Stomach (tissue), 9 donors: ENCODE data around the gene USP21. TPM values are rescaled to one million over a fixed set of nuclear protein-coding genes. Genes with fewer than 3 reads are reported as not detected.

ENCODE experiments used
- DNase-seq, 2 donors: peaks; one replicate each; pipeline versions ENCODE4 v3.0.0 to v3.0.0-alpha.2; 2013 to 2019
- H3K27ac ChIP-seq, 5 donors: fragments of 200-600 bp in 4 of 5; sonication (generic) in 4 of 5; one replicate each; pipeline ENCODE4 v1.5.1; 2013 to 2019; ENCODE audit warnings: mild to moderate bottlenecking in 1 of 5, moderate library complexity in 1 of 5
- H3K27me3 ChIP-seq, 3 donors: fragments of 200-600 bp; sonication (generic); one replicate each; pipeline ENCODE4 v1.5.1; 2017 to 2019; ENCODE audit warnings: mixed run types in 1 of 3
- H3K36me3 ChIP-seq, 4 donors: fragments of 200-600 bp; sonication (generic); 1 replicate in 3 of 4; 2 replicates in 1 of 4; pipeline ENCODE4 v1.5.1; 2016 to 2019
- H3K4me1 ChIP-seq, 4 donors: fragments of 200-600 bp; sonication (generic); one replicate each; pipeline ENCODE4 v1.5.1; 2016 to 2019
- H3K4me3 ChIP-seq, 4 donors: fragments of 200-600 bp; sonication (generic) in 3 of 4; one replicate each; pipeline ENCODE4 v1.5.1; 2016 to 2019; ENCODE audit warnings: mild to moderate bottlenecking in 1 of 4
- H3K9me3 ChIP-seq, 4 donors: fragments of 200-600 bp; sonication (generic); one replicate each; pipeline ENCODE4 v1.5.1; 2016 to 2019
- CTCF ChIP-seq, 7 experiments: fragments of 450-650 bp in 4 of 7; fragments of 200-600 bp in 3 of 7; sonication (generic) in 3 of 7; IDR thresholded peaks; one replicate each; pipeline ENCODE4 v1.5.1; 2016 to 2019; ENCODE audit warnings: antibody characterized with exemption in 7 of 7, control low read depth in 2 of 7, mild to moderate bottlenecking in 1 of 7
- EP300 ChIP-seq: sonication (generic); formaldehyde crosslinking; IDR thresholded peaks from one replicate; pipeline ENCODE4 v1.6.1; 2017; ENCODE audit warnings: antibody characterized with exemption
- POLR2A ChIP-seq, 4 donors: fragments of 450-650 bp; IDR thresholded peaks; one replicate each; pipeline ENCODE4 v1.6.1; 2016; ENCODE audit warnings: antibody characterized with exemption in 4 of 4, control low read depth in 2 of 4, mild to moderate bottlenecking in 1 of 4, moderate library complexity in 1 of 4
- POLR2AphosphoS5 ChIP-seq, 3 donors: sonication (generic); formaldehyde crosslinking; IDR thresholded peaks; one replicate each; pipeline ENCODE4 v1.6.1; 2016; ENCODE audit warnings: antibody characterized with exemption in 3 of 3
- WGBS, 5 donors: extraction: QIAGEN DNeasy Blood & Tissue Kit in 3 of 5; methylation state at CpG; one replicate each; pipeline versions ENCODE4 v1.1.5 to v1.1.7; 2013 to 2018; 5-methylcytosine and 5-hydroxymethylcytosine counted together
- intact Hi-C: fragments of 100-400 bp; cut with DNase I; formaldehyde crosslinking; loops from one replicate; pipeline ENCODE4 v1.15.1; 2023; ENCODE audit warnings: low total_unique reads
- polyA plus RNA-seq, 3 donors: library from polyadenylated mRNA; stranded (reverse); fragments of 200-250 nt; gene quantifications; one replicate each; pipeline ENCODE4 v1.2.3, GENCODE V29; 2013
- total RNA-seq, 5 donors: library from RNA; depleted of rRNA; stranded (reverse); fragments of >200 nt; gene quantifications; one replicate each; pipeline versions ENCODE4 v1.1.0 to v1.2.3, GENCODE V29; 2014 to 2016
- donor health status: healthy with polysubstance abuse.
- donor health status: Bipolar disorder and iron deficiency.
- donor health status: healthy.

Gene USP21
- total and polyA plus RNA-seq, 8 donors, result 13.6 to 35.3 (median 19.9) TPM

GRCh38 chr1:161187311-161187710, 28.0 kb downstream of the USP21 start:
- Histone ChIP-seq H3K4me1 (peaks cover under 1 to 34% (median 7%) of the 10 kb centered on the region in 4 donors), H3K27me3 (no peaks in the 10 kb centered on the region), H3K27ac (peak overlapping the region in 2 of 5 donors; percentile 19 to 85), H3K36me3 (peaks cover 0 to 15% (median 10%) of the 10 kb centered on the region in 4 donors), H3K4me3 (no peak overlapping the region), H3K9me3 (no peaks in the 10 kb centered on the region)
- intact Hi-C loops, result no loop called here
- no peak for TF ChIP-seq CTCF (IDR thresholded peaks at IDR 0.05)
- TF ChIP-seq EP300, result no peak
- TF ChIP-seq POLR2AphosphoS5 (IDR thresholded peaks at IDR 0.05), result no peak
- TF ChIP-seq POLR2A (IDR thresholded peaks at IDR 0.05), result no peak
- no peak for DNase-seq
- WGBS, 5 donors, result 42 to 69% (median 49%) methylated on average over 3 of the region's 3 CpGs

- intact Hi-C loops, result no loop called here
- Histone ChIP-seq H3K36me3 (peaks cover 0 to 19% (median 14%) of the 10 kb centered on the region in 4 donors), H3K27me3 (no peaks in the 10 kb centered on the region), H3K9me3 (no peaks in the 10 kb centered on the region), H3K27ac (no peak overlapping the region), H3K4me1 (peaks cover 9 to 37% (median 14%) of the 10 kb centered on the region in 4 donors), H3K4me3 (no peak overlapping the region)
- DNase-seq, result no peak
- TF ChIP-seq EP300, result no peak
- no peak for TF ChIP-seq POLR2A (IDR thresholded peaks at IDR 0.05)
- no peak for TF ChIP-seq POLR2AphosphoS5 (IDR thresholded peaks at IDR 0.05)
- TF ChIP-seq CTCF (IDR thresholded peaks at IDR 0.05), result no peak
- 73 to 88% (median 84%) methylated on average over 6 of the region's 6 CpGs for WGBS, 5 donors
These were observed 29.1 kb downstream of the USP21 start for GRCh38 chr1:161188381-161188780.

GRCh38 chr1:161189036-161189435, 29.7 kb downstream of the USP21 start:
- Histone ChIP-seq H3K36me3 (peaks cover 0 to 25% (median 15%) of the 10 kb centered on the region in 4 donors), H3K4me1 (peaks cover 9 to 44% (median 17%) of the 10 kb centered on the region in 4 donors), H3K9me3 (no peaks in the 10 kb centered on the region), H3K4me3 (no peak overlapping the region), H3K27me3 (no peaks in the 10 kb centered on the region), H3K27ac (no peak overlapping the region)
- 89 to 97% (median 93%) methylated on average over 5 of the region's 5 CpGs for WGBS, 5 donors
- intact Hi-C loops, result no loop called here
- DNase-seq, result no peak
- TF ChIP-seq POLR2AphosphoS5 (IDR thresholded peaks at IDR 0.05), result no peak
- no peak for TF ChIP-seq CTCF (IDR thresholded peaks at IDR 0.05)
- TF ChIP-seq EP300, result no peak
- TF ChIP-seq POLR2A (IDR thresholded peaks at IDR 0.05), result no peak

GRCh38 chr1:161190962-161191521, 31.7 kb downstream of the USP21 start:
- intact Hi-C loops, result no loop called here
- peak in 1 of 2 donors; percentile 38 for DNase-seq

More at GRCh38 chr1:161190962-161191521, 31.7 kb downstream of the USP21 start:
- Histone ChIP-seq H3K4me1 (peaks cover 6 to 51% (median 19%) of the 10 kb centered on the region in 4 donors), H3K9me3 (no peaks in the 10 kb centered on the region), H3K27ac (no peak overlapping the region), H3K4me3 (no peak overlapping the region), H3K27me3 (no peaks in the 10 kb centered on the region), H3K36me3 (peaks cover 0 to 34% (median 20%) of the 10 kb centered on the region in 4 donors)
- 52 to 67% (median 55%) methylated on average over 21 to 22 of the region's 22 CpGs for WGBS, 5 donors
- TF ChIP-seq CTCF (IDR thresholded peaks at IDR 0.05) (no peak), POLR2A (IDR thresholded peaks at IDR 0.05) (no peak), POLR2AphosphoS5 (IDR thresholded peaks at IDR 0.05) (peak in 1 of 3 donors; percentile 16), EP300 (no peak)
